ENCODE measurements around the gene RAE1. TPM values are rescaled to one million over a fixed set of nuclear protein-coding genes. Genes with fewer than 3 reads are reported as not detected.

Gene RAE1
- total RNA-seq, 2 donors from 2014 or later, result 4.9 to 9.9 TPM

DNA sequence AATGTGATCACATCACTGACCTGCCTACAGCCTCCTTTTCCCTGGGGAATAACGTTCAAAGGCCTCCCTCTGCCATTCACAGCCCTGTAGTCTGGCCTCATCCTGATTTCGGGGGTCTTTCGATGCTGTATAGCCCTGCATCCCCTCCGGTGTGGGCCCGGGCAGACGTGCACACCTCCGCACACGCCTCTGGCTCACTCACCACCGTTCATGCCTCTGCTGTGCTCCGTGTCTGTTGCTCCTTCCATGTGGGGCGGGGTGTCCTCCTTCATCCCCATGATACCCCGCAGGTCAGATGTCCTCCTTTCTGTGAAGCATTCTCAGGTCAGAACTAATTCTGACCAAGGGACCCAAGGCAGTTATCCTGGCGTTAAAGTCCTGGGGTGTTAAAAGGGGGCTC is 26.3 kb downstream of the RAE1 start:
- Histone ChIP-seq H3K36me3 (replicated peaks in 1 of 2; ENCODE audit: insufficient read depth in 1 of 2, low read depth in 2 of 2) (peaks cover 5 to 13% of the 10 kb centered on the region in 2 donors), H3K9me3 (no peaks in the 10 kb centered on the region), H3K27ac (no peak overlapping the region), H3K4me3 (no peak overlapping the region), H3K4me1 (no peaks in the 10 kb centered on the region), H3K27me3 (no peaks in the 10 kb centered on the region)
- TF ChIP-seq, protein P1, sequence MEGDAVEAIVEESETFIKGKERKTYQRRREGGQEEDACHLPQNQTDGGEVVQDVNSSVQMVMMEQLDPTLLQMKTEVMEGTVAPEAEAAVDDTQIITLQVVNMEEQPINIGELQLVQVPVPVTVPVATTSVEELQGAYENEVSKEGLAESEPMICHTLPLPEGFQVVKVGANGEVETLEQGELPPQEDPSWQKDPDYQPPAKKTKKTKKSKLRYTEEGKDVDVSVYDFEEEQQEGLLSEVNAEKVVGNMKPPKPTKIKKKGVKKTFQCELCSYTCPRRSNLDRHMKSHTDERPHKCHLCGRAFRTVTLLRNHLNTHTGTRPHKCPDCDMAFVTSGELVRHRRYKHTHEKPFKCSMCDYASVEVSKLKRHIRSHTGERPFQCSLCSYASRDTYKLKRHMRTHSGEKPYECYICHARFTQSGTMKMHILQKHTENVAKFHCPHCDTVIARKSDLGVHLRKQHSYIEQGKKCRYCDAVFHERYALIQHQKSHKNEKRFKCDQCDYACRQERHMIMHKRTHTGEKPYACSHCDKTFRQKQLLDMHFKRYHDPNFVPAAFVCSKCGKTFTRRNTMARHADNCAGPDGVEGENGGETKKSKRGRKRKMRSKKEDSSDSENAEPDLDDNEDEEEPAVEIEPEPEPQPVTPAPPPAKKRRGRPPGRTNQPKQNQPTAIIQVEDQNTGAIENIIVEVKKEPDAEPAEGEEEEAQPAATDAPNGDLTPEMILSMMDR (IDR thresholded peaks at IDR 0.05), result no peak
- TF ChIP-seq POLR2A (IDR thresholded peaks at IDR 0.05), result no peak
- intact Hi-C loops (cut with DNase I), result no loop called here
- ATAC-seq (no peak), DNase-seq (no peak)
- WGBS, 2 donors, result 74 to 83% methylated on average over 13 of the region's 13 CpGs

DNA sequence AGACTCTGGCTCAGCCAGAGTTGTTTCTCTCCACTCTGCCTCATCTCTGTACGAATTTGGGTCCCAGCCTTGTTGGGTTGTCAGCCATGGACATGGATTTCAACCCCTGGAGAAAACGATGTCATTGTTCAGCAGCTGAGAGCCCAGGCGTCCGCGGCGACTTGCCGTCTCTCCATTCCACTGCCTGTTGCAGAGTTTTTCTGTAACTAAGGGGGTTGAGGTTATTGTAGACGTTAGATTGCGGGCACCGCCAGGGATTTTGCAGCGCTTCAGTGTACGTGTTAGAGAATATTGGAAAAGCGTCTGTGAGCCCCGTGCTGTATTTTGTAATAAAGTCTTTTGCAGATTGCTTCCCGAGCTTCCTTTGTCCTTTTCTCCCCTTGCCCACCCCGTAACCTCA is 27.1 kb downstream of the RAE1 start:
- peaks cover 5 to 13% of the 10 kb centered on the region in 2 donors for H3K36me3 ChIP-seq (replicated peaks in 1 of 2; ENCODE audit: insufficient read depth in 1 of 2, low read depth in 2 of 2)
- no peaks in the 10 kb centered on the region for H3K9me3 ChIP-seq
- no peaks in the 10 kb centered on the region for H3K27me3 ChIP-seq
- TF ChIP-seq POLR2A (IDR thresholded peaks at IDR 0.05), result no peak
- TF ChIP-seq, protein P1 (IDR thresholded peaks at IDR 0.05), result no peak
- 83 to 90% methylated on average over 16 of the region's 16 CpGs for WGBS, 2 donors
- ATAC-seq (no peak), DNase-seq (no peak)
- no peak overlapping the region for H3K27ac ChIP-seq
- no peak overlapping the region for H3K4me3 ChIP-seq
- H3K4me1 ChIP-seq, result no peaks in the 10 kb centered on the region
- intact Hi-C loops (cut with DNase I), result no loop called here

DNA sequence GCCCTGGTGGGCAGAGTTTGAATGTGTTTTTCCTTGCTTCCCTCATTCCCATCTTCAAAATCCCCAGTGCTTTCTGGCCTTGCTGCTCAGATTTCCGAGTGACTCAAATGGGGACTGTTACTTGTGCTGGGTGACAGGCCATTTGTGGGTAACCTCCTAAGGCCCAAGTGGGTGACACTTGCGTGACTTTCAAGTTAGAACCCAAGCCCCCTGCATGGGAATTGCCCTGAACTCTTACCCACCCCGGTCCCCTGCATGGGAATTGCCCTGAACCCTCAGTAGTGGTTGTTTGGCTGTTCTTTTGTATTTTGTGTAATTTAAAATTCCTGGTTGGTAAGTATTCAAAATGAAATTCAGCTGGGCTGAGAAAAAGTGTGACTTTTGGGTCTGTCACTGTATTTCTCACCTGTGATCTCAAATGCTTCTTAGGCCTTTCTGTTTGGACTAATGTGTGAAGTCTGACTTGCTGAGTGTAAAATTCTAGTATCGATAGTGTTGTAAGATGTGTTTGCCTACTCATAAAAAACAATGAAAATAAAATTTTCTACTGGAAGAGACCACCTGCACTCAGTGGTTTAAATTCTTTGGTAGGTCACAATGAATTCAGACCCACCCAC is 27.7 kb downstream of the RAE1 start:
- intact Hi-C loops (cut with DNase I), result no loop called here
- no peak overlapping the region for H3K4me3 ChIP-seq
- no peaks in the 10 kb centered on the region for H3K4me1 ChIP-seq
- no peak overlapping the region for H3K27ac ChIP-seq
- H3K9me3 ChIP-seq, result no peaks in the 10 kb centered on the region
- no peak for ATAC-seq
- H3K36me3 ChIP-seq (replicated peaks in 1 of 2; ENCODE audit: insufficient read depth in 1 of 2, low read depth in 2 of 2), result peaks cover 5 to 11% of the 10 kb centered on the region in 2 donors
- TF ChIP-seq, protein P1 (IDR thresholded peaks at IDR 0.05), result no peak
- TF ChIP-seq POLR2A (IDR thresholded peaks at IDR 0.05), result no peak
- no peak for DNase-seq
- no peaks in the 10 kb centered on the region for H3K27me3 ChIP-seq
- WGBS, 2 donors, result 92 to 93% methylated on average over 3 to 4 of the region's 4 CpGs

DNA sequence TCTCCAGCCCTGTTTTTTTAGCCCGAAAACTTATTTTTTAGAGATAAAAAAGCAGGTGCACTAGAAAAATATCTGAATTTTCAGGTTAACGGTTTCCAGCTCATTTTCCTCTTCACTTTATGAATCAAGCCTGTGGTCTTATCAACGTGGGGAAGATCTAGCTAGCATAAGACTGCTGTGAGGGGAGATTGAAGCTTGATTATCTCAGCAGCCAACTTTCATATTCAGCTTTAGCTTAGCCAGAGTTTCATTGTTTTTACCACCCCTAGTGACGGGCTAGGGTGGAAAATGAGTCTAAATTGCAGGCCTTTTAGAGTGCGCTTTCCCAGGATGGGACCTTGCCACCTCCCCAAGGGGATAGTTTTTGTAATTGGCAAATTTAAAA is 28.2 kb downstream of the RAE1 start:
- Histone ChIP-seq H3K27me3 (no peaks in the 10 kb centered on the region), H3K4me1 (no peaks in the 10 kb centered on the region), H3K4me3 (no peak overlapping the region), H3K9me3 (no peaks in the 10 kb centered on the region), H3K27ac (no peak overlapping the region), H3K36me3 (replicated peaks in 1 of 2; ENCODE audit: insufficient read depth in 1 of 2, low read depth in 2 of 2) (peaks cover 5 to 7% of the 10 kb centered on the region in 2 donors)
- DNase-seq, result no peak
- no peak for TF ChIP-seq POLR2A (IDR thresholded peaks at IDR 0.05)
- TF ChIP-seq, protein P1 (IDR thresholded peaks at IDR 0.05), result no peak
- intact Hi-C loops (cut with DNase I), result no loop called here
- WGBS, 2 donors, result 84 to 88% methylated on average over 5 of the region's 5 CpGs
- no peak for ATAC-seq
